ENCODE results near the gene CTNNA1. TPM values are rescaled to one million over a fixed set of nuclear protein-coding genes. Genes with fewer than 3 reads are reported as not detected.

CTNNA1 gene
- total RNA-seq, 1 donor from 2014 or later = 304 TPM

GRCh38 chr5:138875946-138876345, 122.7 kb downstream of the CTNNA1 start:
- Histone ChIP-seq H3K36me3 (no peaks in the 10 kb centered on the region), H3K27me3 (no peaks in the 10 kb centered on the region), H3K27ac (no peak overlapping the region), H3K4me1 (peaks cover 55% of the 10 kb centered on the region), H3K4me3 (no peak overlapping the region), H3K9me3 (no peaks in the 10 kb centered on the region)
- DNase-seq (ENCODE audit: extremely low spot score in 2 of 2) = no peak
- intact Hi-C loops (cut with DNase I) = no loop called here
- no peak for TF ChIP-seq POLR2A (IDR thresholded peaks at IDR 0.05)
- TF ChIP-seq CTCF (IDR thresholded peaks at IDR 0.05) = no peak
- TF ChIP-seq POLR2AphosphoS5 (IDR thresholded peaks at IDR 0.05; ENCODE audit: insufficient read depth in 1 of 2, low read depth in 1 of 2) = no peak

DNA sequence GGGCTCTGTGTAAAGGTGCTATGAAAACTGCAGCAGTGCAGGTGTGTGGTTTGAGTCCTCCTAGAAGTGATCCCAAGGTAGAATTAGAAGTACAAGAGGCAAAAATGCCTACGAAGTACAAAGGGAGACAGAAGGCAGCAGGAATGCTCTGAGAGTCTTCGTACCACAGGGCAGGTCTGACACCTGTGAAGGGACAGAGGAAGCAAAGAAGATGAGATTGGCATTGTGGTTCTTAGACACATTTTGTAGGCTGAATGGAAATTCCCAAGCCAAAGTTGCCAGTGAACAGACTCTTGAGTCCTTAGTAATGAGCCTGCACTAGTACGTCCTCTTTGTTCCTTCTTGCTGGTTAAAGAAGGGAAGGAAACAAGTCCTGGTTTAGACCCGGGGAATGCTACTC, 123.6 kb downstream of the CTNNA1 start:
- no peak overlapping the region for H3K27ac ChIP-seq
- H3K27me3 ChIP-seq = no peaks in the 10 kb centered on the region
- no peak overlapping the region for H3K4me3 ChIP-seq
- TF ChIP-seq POLR2AphosphoS5 (IDR thresholded peaks at IDR 0.05; ENCODE audit: insufficient read depth in 1 of 2, low read depth in 1 of 2) = no peak
- TF ChIP-seq POLR2A (IDR thresholded peaks at IDR 0.05) = no peak
- TF ChIP-seq CTCF (IDR thresholded peaks at IDR 0.05) = no peak
- no peaks in the 10 kb centered on the region for H3K36me3 ChIP-seq
- intact Hi-C loops (cut with DNase I) = no loop called here
- H3K9me3 ChIP-seq = no peaks in the 10 kb centered on the region
- no peak for DNase-seq (ENCODE audit: extremely low spot score in 2 of 2)
- H3K4me1 ChIP-seq = peaks cover 50% of the 10 kb centered on the region

DNA sequence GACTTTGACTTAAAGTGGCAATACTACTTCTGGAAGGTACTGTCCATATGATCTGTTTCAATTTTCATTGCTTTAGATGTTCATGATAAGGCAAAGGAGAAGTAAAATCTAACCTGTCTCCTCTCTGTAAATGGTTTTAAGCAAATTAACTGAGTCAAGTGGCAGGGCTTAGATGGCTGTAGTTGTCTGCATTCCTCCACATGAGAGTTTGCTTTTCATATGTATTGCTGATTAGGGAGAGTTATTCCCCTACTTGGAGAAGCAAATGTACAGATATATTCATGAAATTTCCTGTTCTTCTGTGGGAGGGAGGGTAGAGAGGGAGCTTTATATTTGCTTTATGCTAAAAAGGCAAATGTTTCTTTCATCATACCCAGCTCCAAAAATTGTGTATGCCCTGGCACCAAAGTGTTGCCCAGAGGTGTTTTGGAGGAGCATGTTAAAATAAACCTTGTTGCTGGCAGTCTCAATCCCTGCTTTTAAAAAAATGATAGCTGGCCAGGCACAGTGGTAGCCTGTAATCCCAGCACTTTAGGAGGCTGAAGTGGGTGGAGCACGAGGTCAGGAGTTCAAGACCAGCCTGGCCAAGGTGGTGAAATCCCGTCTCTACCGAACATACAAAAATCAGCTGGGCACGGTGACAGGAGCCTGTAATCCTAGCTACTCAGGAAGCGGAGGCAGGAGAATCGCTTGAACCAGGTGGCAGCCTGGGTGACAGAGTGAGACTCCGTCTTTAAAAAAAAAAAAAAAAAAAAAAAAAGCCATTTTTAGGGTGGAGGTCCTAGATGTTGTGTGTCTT, 125.4 kb downstream of the CTNNA1 start:
- Histone ChIP-seq H3K4me1 (peaks cover 46% of the 10 kb centered on the region), H3K36me3 (no peaks in the 10 kb centered on the region), H3K9me3 (no peaks in the 10 kb centered on the region), H3K4me3 (no peak overlapping the region), H3K27me3 (no peaks in the 10 kb centered on the region), H3K27ac (no peak overlapping the region)
- TF ChIP-seq CTCF (IDR thresholded peaks at IDR 0.05) (no peak), POLR2AphosphoS5 (IDR thresholded peaks at IDR 0.05; ENCODE audit: insufficient read depth in 1 of 2, low read depth in 1 of 2) (no peak), POLR2A (IDR thresholded peaks at IDR 0.05) (no peak)
- intact Hi-C loops (cut with DNase I) = no loop called here
- no peak for DNase-seq (ENCODE audit: extremely low spot score in 2 of 2)

GRCh38 chr5:138883211-138883610, 130.0 kb downstream of the CTNNA1 start:
- Histone ChIP-seq H3K27me3 (no peaks in the 10 kb centered on the region), H3K36me3 (peaks cover 0 to 14% of the 10 kb centered on the region in 2 donors), H3K27ac (no peak overlapping the region), H3K9me3 (no peaks in the 10 kb centered on the region), H3K4me1 (peaks cover 22% of the 10 kb centered on the region), H3K4me3 (no peak overlapping the region)
- no peak for DNase-seq (ENCODE audit: extremely low spot score in 2 of 2)
- intact Hi-C loops (cut with DNase I) = no loop called here
- TF ChIP-seq POLR2A (IDR thresholded peaks at IDR 0.05) = no peak
- no peak for TF ChIP-seq CTCF (IDR thresholded peaks at IDR 0.05)
- no peak for TF ChIP-seq POLR2AphosphoS5 (IDR thresholded peaks at IDR 0.05; ENCODE audit: insufficient read depth in 1 of 2, low read depth in 1 of 2)

DNA sequence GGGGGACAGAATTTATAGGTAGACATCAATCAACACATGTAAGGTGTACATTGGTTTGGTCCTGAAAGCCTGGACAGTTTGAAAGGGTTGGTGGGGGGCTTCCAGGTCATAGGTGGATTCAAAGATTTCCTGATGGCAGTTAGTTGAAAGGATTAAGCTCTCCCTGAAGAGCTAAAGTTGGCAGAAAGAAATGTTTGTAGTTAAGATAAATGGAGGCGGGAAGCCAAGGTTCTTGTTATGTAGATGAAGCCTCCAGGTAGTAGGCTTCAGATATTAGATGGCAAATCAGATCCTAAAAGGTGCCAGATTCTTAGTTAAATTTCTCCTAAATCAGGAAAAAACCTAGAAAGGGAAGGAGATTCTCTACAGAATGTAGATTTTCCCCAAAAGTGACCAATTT, 130.9 kb downstream of the CTNNA1 start:
- TF ChIP-seq POLR2AphosphoS5 (IDR thresholded peaks at IDR 0.05; ENCODE audit: insufficient read depth in 1 of 2, low read depth in 1 of 2) (no peak), CTCF (IDR thresholded peaks at IDR 0.05) (no peak)
- intact Hi-C loops (cut with DNase I) = no loop called here
- Histone ChIP-seq H3K27me3 (no peaks in the 10 kb centered on the region), H3K4me3 (no peak overlapping the region), H3K36me3 (peaks cover 0 to 23% of the 10 kb centered on the region in 2 donors), H3K27ac (no peak overlapping the region), H3K9me3 (no peaks in the 10 kb centered on the region), H3K4me1 (peaks cover 15% of the 10 kb centered on the region)
- no peak for DNase-seq (ENCODE audit: extremely low spot score in 2 of 2)
